G401.6 (cell line): Measurements from ENCODE around the gene PCDHGA3.
"Not testable (repeated sequence)": the region's sequence is repeated elsewhere in the genome, so short reads cannot be mapped to it uniquely, and the experiment has no call there.

Source experiments
- FAIRE-seq: peaks from 2 replicates; lab custom pipeline; 2012; peaks lifted over from hg19 to GRCh38; lab: Jason Lieb, UNC

Gene PCDHGA3

GRCh38 chr5:141343242-141343952 is at the start of gene PCDHGA3:
TSS of gene PCDHGA3 (plus strand) at chr5:141343829. CDS start at chr5:141344034, 205 bp downstream.
- FAIRE-seq, result no peak

- FAIRE-seq, result no peak
Measured at GRCh38 chr5:141298376-141298775, 45.3 kb upstream of the PCDHGA3 start.

- no peak for FAIRE-seq
Measured at GRCh38 chr5:141303756-141304155, 39.9 kb upstream of the PCDHGA3 start, which contains the start of gene SLC25A2. TSS of gene SLC25A2 (minus strand) at chr5:141304049. CDS start at chr5:141303865, 184 bp downstream.

- no peak for FAIRE-seq
Measured at GRCh38 chr5:141306630-141307029, 37.0 kb upstream of the PCDHGA3 start.

- FAIRE-seq, result no peak
Measured at GRCh38 chr5:141313711-141314110, 29.9 kb upstream of the PCDHGA3 start.

- not testable (repeated sequence) for FAIRE-seq
Measured at GRCh38 chr5:141316963-141317362, 26.7 kb upstream of the PCDHGA3 start.

- no peak for FAIRE-seq
Measured at GRCh38 chr5:141319202-141319601, 24.4 kb upstream of the PCDHGA3 start.

GRCh38 chr5:141319699-141320098 is 23.9 kb upstream of the PCDHGA3 start:
- no peak for FAIRE-seq

GRCh38 chr5:141320225-141321169 is 23.1 kb upstream of the PCDHGA3 start, which contains the start of gene TAF7:
TSS of gene TAF7 (minus strand) at chr5:141320784. CDS start at chr5:141320044, 740 bp downstream.
- peak; percentile 83 for FAIRE-seq

GRCh38 chr5:141322261-141322660 is 21.4 kb upstream of the PCDHGA3 start:
- FAIRE-seq, result no peak

GRCh38 chr5:141326088-141326854 is 17.4 kb upstream of the PCDHGA3 start:
- no peak for FAIRE-seq

- no peak for FAIRE-seq
Measured at GRCh38 chr5:141328231-141328630, 15.4 kb upstream of the PCDHGA3 start.

GRCh38 chr5:141330299-141331080 is 13.1 kb upstream of the PCDHGA3 start, which contains the start of gene PCDHGA1:
TSS of gene PCDHGA1 (plus strand) at chr5:141330514.
- no peak for FAIRE-seq

GRCh38 chr5:141332571-141332970 is 11.1 kb upstream of the PCDHGA3 start:
- not testable (repeated sequence) for FAIRE-seq

GRCh38 chr5:141338538-141339306 is 4.9 kb upstream of the PCDHGA3 start, which contains the start of gene PCDHGA2:
TSS of gene PCDHGA2 (plus strand) at chr5:141338760.
- no peak for FAIRE-seq

GRCh38 chr5:141340781-141341354 is 2.8 kb upstream of the PCDHGA3 start:
- FAIRE-seq, result not testable (repeated sequence)

- no peak for FAIRE-seq
Measured at GRCh38 chr5:141342773-141343172, 856 bp upstream of the PCDHGA3 start.

- no peak for FAIRE-seq
Measured at GRCh38 chr5:141343953-141344463, 379 bp downstream of the PCDHGA3 start.

GRCh38 chr5:141345327-141345726 is 1.7 kb downstream of the PCDHGA3 start:
- FAIRE-seq, result no peak

GRCh38 chr5:141346017-141346416 is 2.4 kb downstream of the PCDHGA3 start:
- not testable (repeated sequence) for FAIRE-seq
